NOMO-1 treated with DMSO at 0.1 percent for 48 hours (cell line): ENCODE data around the gene DOCK8.

Experiments
- DNase-seq: peaks from one replicate; lab custom pipeline; 2025; ENCODE audit not compliant: unreplicated experiment; lab: John Stamatoyannopoulos, UW

The DOCK8 gene

DNA sequence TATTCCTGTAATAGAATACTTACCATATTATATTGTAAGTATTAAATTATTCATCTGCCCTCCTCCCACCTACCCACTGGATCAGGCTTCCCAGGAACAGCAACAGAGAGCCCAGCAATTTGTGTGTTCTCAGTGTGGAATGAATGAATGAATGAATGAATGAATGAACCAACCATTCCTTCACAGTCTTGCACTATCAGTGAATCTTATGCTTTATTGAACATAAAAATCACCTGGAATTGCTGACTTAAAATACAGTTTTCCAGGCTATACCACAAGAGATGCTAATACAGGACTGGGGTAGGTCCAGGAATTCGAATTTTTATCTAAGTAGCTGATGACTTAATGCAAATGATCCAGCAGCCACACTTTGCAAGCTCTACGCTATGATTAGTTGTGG is 51.6 kb downstream of the DOCK8 start:
- no peak for DNase-seq

DNA sequence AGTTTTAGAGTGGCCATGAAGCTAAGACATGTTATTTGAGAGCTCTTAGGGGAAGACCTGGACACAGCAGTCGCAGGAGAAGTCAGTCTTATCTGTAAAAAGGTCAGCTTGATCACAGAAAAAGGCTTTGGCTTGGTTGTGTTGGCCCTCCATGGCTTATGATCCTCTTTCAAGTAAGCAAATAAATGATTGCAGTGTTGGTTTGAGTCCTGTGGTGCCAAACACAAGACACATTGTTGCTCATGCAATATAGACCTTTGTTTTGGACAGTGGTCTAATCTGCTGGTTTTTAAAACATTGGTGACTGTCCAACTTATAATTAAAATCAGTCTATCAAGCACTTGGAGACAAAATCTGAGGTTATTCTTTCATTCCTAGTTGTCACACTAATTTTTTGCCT is 54.0 kb downstream of the DOCK8 start:
- DNase-seq, result no peak

DNA sequence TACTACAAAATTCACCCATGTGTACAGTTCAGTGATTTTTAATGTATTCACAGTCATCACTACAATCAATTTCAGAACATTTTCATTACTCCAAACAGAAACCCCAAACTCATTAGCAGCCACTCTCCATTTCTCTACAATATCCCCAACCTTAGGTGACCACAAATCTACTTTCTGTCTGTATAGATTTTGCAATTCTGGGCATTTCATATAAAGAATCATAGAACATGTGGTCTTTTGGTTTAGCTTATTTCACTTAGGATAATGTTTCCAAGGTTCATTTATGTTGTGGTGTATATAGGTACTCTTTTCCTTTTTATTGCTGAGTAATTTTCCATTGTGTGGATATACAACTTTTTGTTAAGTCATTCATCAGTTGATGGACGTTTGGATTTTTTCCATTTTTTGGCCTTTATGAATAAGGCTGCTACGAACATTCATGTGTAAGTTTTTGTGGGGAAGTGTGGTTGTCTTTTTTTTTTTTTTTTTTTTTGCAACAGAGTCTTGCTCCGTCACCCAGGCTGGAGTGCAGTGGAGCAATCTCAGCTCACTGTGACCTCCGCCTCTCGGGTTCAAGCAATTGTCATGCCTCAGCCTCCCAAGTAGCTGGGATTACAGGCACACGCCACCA is 54.5 kb downstream of the DOCK8 start:
- DNase-seq, result no peak

DNA sequence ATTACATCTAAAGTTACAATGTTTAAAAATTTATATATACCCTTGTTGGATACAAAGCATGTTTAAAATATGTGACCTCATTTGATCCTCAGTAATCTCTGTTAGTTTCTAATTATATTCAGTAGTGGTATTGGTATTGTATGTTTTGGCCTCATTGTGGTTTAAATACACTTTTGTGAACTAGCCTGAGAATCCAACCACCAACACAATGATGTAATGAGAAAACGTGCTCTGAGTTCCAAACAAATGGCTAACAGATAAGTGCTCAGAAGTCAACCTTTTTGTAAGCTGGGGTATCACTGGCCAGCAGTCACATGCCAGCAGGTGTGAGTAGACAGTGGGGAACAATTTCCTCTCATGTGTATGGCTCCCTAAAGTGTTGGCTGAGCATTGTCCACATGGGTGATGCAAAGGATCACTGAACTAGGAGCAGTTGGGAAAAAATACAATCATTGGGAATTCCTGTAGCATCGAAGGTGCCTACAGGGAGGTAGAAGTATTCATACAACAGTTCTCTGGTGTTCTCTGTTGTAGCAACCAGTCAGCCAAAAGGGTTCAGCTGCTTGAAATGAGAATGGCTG is 56.1 kb downstream of the DOCK8 start:
- DNase-seq, result no peak

DNA sequence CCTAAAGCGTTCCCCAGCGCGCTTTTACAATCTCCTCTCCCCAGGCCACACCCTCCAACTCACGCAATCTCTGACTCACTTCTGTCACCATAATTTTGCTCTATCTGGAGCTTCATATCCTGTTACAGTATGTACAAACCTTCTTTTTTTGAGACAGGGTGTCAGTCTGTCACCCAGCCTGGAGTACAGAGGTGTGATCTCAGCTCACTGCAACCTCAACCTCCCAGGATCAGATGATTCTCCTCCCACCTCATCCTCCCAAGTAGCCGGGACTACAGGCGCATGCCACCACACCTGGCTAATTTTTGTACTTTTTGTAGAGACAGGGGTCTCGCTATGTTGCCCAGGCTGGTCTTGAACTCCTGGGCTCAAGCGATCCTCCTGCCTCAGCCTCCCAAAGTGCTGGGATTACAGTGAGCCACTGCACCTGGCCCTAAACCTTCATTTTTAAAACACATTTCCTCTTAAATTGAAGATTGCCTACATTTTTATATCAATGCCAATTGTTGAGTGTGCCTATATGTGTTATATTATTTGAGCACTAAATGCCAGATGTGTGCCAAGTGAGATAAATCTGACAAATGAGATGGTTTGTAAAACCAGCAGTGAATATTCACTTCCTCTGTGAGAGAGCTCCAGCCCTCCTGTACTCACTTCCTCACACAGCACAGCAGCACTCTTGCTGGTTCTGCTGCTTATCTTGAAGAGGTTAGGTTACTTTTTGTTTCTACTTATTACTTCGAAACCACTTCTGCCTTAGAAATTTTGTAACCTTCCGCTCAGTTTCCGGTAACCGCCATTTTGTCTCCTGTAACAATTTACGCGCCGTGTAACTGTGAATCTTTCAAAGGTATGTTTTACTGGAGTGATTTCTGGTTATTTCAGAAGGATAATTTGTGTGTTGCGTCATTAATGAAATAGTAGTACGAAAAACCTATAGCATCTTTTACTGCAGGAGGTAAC is 57.9 kb downstream of the DOCK8 start:
- peak; percentile 89 for DNase-seq

DNA sequence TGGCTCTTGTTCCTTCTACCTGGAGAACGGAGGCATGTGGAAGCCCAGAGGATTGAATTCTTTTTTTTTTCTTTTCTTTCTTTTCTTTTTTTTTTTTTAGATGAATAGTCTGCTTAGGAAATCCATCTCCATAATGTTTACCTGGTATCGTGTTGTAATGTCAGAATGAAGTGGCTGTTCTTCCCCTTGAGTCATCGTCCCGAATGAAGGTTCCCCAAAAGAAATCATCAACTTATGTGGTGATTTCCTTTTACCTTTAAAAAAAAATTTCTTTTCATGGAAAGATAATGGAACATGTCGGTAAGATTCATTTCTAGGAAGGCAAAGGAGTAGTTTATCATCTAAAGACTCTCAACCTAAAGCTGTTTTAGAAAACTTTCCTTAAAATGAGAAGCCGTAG is 59.7 kb downstream of the DOCK8 start:
- DNase-seq, result no peak

DNA sequence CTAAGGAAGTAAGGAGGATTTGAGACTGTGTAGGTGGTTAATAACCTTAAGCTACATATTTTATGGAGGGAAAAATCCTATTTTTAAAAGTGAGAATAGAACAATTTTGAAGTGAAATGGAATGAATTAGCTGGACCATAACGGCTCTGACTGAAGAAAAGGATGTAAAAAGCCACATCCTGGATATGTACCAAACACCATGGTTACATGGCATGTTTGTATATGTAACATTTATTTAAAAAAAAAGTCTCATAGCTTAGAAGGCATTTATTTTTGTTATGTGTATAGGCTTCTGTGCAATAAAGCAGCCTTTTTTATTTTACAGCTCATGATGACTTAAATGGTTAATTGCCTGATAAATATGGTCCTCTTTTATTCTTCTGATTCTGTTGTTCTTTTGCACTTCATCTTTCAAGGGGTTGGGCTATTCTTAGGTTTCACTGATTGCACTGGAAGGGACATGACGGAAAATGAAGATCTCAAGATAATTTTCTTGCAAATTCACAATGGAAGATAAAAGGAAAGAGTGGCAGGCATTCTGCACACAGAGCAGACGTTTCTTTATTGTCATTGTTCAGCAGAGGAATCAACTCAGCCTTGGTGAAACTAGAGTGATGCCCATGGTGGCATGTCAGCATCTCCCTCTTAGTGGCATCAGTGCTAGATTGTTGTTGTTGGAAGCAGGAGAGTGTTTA is 63.1 kb downstream of the DOCK8 start:
- DNase-seq, result no peak

DNA sequence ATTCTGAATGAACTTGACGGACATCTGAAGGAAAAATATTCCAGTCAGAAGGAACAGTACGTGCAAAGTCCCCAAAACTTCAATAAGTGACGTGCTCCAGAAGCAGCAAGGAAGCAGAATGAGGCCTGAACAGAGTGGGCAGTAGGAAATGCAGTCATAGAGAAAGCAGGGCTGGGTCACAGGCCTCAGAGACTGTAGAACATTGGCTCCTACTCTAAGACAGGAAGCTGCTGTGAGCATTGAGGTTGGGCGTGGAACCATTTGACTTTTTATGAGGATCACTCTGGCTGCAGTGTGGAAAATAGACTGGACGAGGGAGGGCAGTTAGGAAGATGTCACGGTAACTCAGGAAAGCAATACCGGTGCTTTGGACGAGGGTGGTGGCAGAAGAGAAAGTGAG is 64.0 kb downstream of the DOCK8 start:
- no peak for DNase-seq

DNA sequence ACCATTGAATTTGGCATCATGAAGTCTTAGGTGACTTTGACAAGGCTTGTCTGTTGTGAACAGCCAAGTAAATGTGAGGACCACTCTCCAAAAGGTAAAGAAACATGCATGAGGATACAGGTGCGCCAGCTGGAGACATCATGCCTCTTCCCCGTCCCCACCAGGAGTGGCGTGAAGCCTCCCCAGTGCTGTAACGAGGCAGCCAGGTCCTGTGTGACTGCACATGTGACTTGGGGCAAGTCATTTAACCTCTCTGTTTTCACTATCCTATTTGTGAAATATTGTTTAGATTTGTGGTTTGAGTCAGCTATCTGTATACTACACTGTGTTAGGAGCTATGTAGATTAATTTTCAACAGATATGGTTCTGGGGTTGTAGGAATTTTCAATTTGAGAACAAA is 65.0 kb downstream of the DOCK8 start:
- no peak for DNase-seq

DNA sequence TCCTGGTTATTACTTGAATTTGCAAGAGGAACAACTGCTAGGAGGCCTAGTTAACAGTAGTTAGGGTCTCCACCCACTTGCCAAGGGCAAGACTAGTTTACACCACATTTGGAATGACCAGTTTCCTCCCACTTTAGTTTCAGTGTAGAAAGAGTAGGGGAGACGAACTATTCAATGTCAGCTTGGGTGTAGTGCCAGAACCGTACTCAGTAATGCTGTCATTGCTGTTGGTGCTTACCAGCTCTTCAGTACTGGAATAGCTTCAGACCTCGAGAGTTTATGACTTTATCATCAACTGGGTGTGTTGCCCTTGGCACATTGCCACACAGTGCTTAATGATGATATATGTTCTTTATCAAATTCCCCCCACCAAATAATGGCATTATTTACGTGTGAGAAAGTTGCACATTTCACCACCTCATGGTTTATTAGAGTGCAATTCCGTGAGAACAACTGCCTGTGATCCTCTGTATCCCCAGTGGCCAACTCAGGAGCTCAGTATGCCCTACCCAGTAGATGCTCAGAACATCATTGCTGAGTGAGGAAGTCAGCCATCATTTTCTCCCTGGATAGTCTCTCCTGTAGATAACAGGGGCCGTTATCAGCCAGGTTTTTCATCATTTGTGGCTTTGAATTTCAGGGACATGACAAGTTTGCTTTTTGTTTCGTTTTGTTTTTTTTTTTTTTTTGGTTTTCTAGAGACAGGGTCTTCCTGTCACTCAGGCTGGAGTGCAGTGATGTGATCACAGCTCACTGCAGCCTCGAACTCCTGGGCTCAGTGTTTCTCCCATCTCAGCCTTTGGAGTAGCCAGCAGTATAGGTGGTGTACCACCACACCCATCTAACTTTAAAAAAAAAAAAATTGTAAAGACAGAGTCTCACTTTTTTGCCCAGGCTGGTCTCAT is 67.3 kb downstream of the DOCK8 start:
- DNase-seq, result no peak

DNA sequence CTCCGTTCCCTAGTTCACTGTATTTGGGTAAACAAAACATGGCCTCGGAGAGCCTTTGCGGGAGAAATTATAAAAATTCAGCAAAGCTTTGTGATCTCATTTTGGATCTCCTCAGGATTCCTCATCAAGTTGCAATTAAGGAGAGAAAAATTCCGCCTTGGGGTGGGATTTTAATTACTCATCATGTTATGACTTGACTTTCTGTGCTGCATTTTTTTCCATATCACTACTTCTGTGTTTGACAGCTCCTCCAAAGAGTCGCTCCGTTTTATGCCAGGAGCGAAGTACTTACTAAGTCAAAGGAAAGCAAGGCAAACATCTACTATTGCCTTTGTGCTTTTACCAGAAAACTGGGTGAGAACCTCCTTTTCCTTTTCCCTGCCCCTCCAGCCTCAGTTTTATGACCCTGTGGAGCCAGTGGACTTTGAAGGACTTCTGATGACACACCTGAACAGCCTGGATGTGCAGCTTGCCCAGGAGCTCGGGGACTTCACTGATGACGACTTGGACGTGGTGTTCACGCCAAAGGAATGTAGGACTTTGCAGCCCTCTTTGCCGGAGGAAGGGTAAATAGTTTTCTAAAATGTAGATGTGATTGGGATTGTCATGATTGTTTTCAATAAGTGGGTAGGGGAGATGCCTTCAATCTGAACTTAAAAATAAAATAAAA is 71.5 kb downstream of the DOCK8 start:
- DNase-seq, result no peak

DNA sequence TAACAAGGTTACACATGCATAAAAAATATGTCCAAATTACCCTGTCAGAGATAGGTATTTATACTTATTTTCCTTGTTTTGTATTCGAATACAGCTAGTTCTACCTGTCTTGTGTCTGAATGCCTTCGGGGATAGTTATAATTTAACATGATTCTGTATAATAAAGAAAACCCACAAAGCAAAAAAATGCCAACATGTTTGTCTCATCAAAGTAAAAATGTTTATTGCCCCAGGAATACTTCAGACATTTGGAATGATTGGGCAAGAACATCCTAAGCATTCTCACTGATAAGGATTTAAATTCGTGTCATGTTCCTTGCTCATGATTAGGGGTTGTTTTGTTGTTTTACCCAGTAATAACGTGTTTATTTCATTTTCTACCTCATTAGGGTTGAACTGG is 74.5 kb downstream of the DOCK8 start:
- DNase-seq, result no peak

DNA sequence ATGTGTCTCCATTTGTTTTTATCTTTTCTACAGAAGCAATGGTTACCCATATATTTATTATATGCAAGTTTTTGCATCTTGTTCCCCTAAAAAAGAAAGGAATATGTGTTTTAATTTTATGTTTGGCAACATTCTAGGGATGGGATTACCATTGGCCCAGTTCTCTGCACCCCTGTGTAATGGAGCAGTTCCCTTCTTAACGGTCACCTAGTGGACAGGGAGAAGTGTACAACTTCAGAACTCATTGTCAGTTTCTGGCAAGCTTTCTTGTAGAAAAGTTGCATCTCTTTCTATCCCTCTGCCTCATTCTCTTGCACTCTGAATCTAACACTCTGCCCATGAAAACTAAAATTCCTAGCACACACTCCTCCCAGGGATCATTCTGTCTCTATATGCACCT is 78.2 kb downstream of the DOCK8 start:
- DNase-seq, result no peak

DNA sequence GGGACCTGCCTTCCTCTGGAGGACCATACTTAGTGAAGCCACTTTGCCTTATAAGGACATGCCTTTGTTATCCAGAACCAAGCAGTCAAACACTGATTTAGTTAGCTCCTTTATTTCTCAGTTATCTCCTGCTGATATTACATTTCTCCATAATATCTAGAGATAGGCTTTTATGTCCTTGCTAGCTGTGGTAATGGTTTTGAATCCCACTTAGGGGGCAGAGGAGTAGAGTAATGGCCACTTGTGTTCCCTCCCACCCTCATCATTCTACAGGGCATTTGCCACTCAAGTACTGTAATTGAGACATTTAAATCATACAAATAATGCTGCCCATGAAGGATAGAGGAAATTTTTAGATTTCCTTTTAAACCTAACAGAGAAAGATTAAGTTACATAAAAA is 80.9 kb downstream of the DOCK8 start:
- DNase-seq, result no peak

DNA sequence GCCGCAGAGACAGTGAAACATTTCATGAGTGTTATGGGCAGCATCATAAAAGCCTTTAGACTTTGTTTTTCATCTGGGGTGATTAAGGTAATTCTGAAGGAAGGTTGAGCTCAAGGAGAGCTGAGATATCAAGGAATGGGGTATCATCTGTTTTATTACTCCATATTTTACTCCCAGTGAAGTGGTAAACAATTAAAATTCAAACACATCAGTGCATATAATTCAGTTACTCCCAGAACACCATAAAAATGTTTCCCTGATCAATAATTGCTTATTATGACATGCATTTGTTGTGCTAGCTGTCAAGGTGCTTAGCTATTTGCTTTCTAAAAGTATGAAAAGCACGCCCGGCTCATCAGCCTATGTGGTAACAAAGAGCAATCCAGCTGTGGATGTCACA is 81.7 kb downstream of the DOCK8 start:
- no peak for DNase-seq

DNA sequence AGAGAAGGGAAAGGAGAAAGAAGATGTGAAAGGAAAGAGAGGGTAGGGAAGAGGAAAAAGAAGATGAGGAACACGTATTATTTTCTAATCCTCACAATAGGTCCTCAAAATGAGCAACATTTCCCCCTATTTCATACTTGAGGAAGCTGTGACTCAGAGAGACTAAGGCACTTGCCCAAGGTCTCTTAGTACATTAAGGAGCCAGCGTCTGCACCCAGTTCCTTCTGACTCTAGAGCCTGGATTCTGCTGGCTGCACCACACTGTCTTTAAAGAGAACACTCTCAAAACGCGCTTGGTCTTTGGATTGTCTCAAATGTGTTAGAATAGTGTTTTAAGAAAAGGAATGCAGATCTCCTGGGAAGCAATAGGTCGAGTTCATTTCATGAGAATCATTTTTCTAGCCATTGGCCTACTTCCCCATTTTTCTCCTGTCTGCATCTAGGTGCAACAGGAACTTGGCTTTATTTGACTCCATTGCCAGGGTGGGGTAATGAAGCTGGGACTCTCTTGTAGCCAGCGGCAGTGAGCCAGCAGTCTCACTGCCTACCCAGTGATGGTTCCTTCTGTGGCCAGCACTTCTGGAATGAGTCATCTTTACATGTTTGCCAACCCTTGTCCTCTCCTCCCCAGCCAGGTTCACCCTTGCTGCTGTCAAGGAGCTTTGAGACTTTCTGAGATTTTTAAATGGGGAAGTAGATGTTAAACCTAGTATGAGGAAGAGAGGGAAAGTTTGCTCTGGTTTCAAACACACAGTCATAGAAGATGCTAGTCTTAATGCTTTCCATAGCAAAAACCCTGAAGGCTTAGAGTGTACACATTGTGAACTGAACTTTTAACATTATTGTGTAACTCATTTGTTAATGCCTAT is 82.7 kb downstream of the DOCK8 start:
- DNase-seq, result peak; percentile 86

DNA sequence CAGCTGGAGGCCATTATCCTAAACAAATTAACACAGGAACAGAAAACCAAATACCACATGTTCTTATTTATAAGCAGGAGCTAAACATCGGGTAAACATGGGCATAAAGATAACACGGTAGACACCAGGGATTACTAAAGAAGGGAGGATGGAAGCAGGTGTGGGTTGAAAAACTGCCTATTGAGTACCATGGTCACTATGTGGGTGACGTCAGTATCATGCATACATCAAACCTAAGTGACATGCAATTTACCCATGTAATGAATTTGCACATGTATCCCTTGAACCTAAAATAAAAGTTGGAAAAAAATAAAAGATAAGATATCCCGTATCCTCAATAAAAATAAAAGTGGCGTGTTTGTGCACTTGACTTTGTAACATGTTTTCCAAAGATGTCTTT is 88.8 kb downstream of the DOCK8 start:
- no peak for DNase-seq

DNA sequence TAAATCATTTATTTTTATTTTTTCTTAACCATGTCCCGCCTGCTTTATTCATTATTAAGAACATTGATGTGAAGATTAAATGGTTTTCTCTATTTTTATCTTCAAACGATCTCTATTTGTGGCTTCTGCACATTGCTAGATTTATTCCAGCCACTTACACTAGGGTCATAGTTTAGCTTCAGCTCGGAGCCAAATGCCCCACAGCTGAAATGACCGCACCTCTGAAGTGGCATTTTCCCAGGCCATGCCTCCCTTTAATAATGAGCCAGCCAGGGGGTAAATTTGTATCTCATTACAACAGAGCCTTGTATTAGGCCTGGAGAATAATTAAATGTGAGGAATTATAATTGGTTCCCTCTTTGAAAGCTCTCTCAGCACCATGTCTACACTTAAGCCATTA is 89.4 kb downstream of the DOCK8 start:
- no peak for DNase-seq

DNA sequence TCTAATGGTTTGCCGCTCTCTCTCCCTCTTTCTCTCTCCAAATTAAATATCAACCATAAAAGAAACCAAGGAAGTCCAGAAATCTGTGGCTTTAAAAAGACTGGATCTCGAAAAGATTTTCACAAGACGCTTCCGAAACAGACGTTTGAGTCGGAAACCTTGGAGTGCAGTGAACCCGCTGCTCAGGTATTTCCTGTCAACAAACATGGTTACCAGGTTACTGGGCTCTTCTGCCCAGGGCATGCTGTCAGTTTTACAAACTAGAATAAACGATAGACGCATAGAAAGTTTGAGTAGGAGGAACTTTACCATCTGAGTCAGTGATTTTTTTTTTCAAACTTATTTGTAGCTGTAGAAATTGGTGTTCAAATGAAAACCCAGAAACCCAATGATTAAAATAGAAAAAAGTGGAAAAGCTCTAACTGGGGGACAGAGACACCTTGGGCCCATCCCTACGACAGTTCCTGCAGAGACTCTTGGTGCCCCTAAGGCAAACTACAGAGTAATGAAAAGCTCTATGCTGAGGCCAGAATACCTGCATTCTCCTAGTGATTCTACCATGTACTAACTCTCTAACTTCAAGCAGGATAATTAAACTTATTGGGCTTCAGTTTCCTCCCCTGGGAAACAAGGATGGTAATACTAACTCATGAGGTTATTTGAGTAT is 90.0 kb downstream of the DOCK8 start:
- DNase-seq, result no peak
